ENCODE results near the gene RBPMS2.

RBPMS2 gene

DNA sequence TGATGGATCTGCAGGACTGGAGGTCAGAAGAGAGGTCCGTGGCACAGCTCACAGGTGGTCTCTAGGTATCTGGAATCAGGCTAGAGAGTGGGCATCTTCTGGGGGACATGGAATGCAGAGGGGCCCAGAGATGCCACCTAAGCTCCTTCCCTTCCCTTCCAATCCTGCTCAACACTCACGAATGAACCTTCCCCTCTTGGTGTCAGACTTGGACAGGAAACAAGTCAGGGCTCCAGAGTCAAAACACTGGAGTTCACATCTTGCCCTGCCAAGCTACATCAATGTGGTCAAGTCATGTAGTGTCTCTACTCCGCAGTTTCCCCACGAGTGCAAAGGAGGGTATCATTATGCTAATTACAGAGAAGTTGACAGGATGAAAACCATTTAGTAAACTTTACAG lies 16.0 kb upstream of the RBPMS2 start:
- H3K27ac ChIP-seq = no peak overlapping the region
- H3K4me3 ChIP-seq = no peak overlapping the region

DNA sequence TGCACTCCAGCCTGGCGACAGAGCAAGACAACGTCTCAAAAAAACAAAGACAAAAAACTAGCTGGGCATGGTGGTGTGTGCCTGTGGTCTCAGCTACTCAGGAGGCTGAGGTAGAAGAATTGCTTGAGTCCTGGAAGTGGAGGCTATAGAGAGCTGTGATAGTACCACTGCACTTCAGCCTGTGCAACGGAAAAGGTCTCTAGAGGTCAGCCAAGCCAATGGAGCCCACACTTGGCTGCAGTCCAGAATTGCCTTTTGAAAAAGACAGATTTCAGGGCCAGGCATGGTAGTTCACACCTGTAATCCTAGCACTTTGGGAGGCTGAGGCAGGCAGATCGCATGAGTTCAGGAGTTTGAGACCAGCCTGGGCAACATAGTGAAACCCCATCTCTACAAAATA lies 8.4 kb upstream of the RBPMS2 start:
- Histone ChIP-seq H3K4me3 (no peak overlapping the region), H3K27ac (no peak overlapping the region)

DNA sequence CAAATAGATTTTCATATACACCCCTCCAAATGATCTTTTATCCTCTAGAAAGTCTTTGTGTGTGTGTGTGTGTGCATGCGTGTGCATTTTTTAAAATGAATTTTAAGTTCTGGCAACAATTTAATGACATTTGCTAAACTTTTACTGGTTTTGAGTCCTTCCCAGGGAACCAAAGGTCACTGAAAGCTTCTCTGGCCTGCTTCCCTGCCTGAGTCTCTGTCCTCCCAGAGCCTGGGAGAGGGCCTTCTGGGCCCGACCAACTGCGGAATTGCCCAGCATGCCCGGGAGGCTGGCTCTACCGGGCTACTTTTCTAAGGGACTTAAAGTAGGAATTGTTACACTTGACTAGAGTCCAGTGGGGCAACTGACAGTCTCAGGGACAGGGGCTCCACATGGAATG lies 7.4 kb upstream of the RBPMS2 start:
- H3K27ac ChIP-seq = no peak overlapping the region
- H3K4me3 ChIP-seq = no peak overlapping the region

DNA sequence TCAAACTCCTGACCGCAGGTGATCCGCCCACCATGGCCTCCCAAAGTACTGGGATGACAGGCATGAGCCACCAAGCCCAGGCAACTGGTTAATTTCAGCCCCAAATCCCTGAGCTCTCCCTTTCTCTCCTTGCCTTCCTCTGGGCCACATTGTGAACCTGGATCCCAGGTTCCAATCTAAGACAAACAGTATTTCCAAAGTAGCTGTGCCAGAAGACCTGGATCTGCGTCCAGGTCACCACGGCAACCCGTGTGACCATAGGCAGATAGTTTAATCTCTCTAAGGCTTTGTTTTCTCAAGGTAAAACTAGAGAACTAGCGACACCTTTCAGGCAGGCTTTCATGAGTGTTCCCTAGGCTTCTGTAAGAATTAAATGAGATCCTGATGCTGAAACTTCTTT lies 5.9 kb upstream of the RBPMS2 start:
- Histone ChIP-seq H3K4me3 (no peak overlapping the region), H3K27ac (no peak overlapping the region)

- Histone ChIP-seq H3K4me3 (no peak overlapping the region), H3K27ac (no peak overlapping the region)
Measured at GRCh38 chr15:64780600-64781156, 5.3 kb upstream of the RBPMS2 start.

DNA sequence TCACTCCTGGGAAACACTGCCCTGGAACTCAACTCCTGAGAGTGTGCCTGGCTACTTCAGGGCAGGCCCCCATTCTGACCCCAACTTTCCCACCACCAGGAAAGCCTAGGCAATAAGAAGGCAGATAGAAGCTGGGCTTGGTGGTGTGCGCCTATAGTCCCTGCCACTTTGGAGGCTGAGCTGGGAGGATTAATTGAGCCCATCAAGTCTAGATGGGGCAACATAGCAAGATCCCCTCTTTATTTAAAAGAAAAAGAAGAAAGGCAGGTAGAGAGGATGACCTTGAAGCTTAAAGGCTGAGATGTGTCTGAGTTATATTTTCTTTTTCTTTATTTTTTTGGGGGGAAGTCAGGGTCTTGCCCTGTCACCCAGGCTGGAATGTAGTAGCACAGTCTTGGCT lies 4.2 kb upstream of the RBPMS2 start:
- no peak overlapping the region for H3K27ac ChIP-seq
- H3K4me3 ChIP-seq = no peak overlapping the region

DNA sequence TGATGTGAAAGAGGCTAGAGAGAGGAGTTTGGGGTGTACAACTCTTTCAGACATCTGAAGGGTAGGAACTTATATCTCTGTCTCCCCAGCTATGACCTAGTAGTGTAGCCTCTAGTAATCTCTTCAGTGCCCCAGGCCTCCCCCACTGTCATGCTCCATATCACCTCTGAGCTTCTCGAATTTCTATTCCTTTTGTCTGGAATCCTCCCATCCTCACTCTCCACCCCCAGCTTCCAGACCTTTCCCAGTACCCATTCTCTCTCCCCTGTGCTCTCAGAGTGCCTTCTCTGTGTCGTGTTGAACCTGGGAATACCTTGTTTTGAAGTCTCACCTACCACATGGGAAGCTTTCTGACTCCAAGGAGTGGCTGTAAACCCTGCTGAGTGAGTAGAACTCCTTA lies 3.6 kb upstream of the RBPMS2 start:
- Histone ChIP-seq H3K4me3 (no peak overlapping the region), H3K27ac (no peak overlapping the region)

GRCh38 chr15:64776402-64776786 lies 1.0 kb upstream of the RBPMS2 start:
- peak overlapping the region in 1 of 7 experiments; percentile 56 for H3K4me3 ChIP-seq
- no peak overlapping the region for H3K27ac ChIP-seq

DNA sequence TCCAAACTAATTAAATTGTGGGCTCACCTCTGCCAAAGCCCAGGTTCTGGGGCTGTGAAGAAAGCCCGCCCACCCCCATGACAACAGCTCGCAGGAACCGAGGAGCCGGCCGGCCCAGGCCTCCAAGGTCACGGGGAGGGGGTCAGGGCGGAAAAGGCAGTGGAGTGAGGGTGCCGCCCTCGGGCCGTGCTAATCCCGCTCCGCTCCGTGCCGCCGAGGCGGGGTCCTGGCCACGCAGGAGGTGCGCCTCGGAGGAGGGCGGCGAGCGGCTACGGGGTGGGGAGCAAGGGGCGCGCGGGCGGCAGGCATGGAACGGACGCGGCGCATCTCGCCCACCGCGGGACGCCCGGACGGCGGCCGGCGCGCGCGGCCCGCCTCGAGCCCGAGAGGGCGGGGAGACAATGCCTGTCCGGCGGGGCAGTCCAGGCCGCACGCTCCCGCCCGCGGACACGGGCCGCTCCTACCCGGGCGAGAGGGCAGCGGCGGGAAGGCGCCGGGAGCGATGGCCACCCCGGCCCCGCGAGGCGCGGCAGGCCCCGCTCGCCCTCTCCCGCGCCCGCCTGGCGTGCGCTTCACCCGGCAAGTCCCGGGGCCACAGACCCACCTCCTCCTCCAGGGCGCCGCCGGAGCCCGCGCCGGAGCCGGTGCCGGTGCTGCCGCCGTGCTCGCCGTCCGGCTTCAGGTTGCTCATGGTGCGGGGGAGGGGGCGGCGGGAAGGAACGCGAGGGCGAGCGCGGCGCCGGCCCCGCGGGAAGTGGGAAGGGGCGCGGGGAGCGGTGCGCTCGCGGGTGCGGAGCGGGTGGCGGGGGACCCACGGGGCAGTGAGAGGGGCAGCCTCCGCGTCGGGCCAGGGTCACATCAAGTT lies 528 bp downstream of the RBPMS2 start:
- H3K27ac ChIP-seq = peak overlapping the region in 4 of 21 experiments; percentile 20 to 60 (median 41)
- H3K4me3 ChIP-seq = peak overlapping the region; percentile 38 to 61 (median 56)

GRCh38 chr15:64774037-64774628 lies 1.3 kb downstream of the RBPMS2 start:
- peak overlapping the region in 2 of 7 experiments; percentile 51 to 57 for H3K4me3 ChIP-seq
- peak overlapping the region in 1 of 21 experiments; percentile 8 for H3K27ac ChIP-seq

DNA sequence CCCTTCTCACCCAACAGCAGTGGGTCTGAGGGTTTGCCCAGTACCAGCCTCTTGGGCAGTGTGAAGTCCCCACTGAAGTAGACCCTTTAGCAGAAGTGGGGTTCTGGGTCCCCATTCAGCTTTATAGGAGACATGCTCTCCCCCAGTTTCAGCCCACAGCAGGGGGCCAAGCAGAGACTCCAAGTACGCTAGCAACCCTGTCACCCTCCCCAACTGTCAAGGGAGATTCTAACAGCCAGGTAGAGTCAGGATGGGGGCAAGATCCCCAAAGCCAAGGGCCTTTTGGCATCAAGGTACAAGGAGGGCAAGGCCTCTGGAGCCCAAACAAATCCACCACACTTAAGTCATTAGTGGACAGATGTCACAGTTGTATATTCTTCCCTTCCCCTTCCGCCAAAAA lies 1.8 kb downstream of the RBPMS2 start:
- H3K27ac ChIP-seq = no peak overlapping the region
- H3K4me3 ChIP-seq = no peak overlapping the region

GRCh38 chr15:64772964-64773363 lies 2.4 kb downstream of the RBPMS2 start:
- H3K4me3 ChIP-seq = no peak overlapping the region
- no peak overlapping the region for H3K27ac ChIP-seq

GRCh38 chr15:64772488-64772887 lies 2.9 kb downstream of the RBPMS2 start:
- Histone ChIP-seq H3K4me3 (no peak overlapping the region), H3K27ac (no peak overlapping the region)

GRCh38 chr15:64770626-64771025 lies 4.8 kb downstream of the RBPMS2 start:
- no peak overlapping the region for H3K27ac ChIP-seq
- no peak overlapping the region for H3K4me3 ChIP-seq

GRCh38 chr15:64767203-64767602 lies 8.2 kb downstream of the RBPMS2 start:
- Histone ChIP-seq H3K27ac (no peak overlapping the region), H3K4me3 (no peak overlapping the region)

GRCh38 chr15:64766058-64766457 lies 9.3 kb downstream of the RBPMS2 start:
- Histone ChIP-seq H3K27ac (no peak overlapping the region), H3K4me3 (no peak overlapping the region)

DNA sequence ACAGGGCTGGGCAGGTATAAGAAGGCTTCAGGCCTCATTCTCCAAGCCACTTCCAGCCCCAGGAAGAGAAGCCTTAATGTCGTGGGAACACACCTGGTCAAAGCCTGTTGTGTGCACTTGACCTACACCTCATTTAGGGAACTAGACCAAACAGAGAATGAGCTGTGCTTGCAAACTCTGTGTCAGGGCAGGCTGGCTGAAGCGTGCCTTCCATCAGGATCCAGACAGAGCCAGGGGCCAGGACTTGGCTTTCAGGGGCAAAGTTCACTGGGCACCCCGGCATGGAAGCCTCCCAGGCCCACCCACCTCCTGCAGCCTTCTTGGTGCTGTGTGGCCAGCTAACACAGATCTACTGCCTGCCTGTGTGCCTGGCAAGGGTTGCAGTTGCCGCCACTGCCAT lies 11.5 kb downstream of the RBPMS2 start:
- no peak overlapping the region for H3K27ac ChIP-seq
- no peak overlapping the region for H3K4me3 ChIP-seq

DNA sequence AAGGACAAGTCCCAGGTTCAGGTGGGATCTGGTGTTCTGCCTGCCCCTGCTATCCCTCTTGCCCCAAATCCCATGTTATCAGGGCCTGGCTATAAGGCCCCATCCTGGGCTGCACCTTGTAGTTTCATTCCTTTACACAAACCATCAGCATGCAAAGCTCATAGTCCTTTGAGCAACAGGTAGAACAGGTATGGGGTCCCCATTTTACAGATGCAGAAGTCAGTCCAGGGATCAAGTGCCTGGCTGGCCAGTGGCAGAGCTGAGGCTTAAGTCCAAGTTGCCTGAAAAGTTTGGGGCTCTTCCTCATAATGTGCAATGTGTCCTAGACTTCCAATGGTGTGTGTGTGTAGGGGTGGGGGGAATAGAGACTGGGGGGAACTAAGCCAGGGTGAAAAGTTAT lies 11.9 kb downstream of the RBPMS2 start:
- no peak overlapping the region for H3K27ac ChIP-seq
- H3K4me3 ChIP-seq = no peak overlapping the region

DNA sequence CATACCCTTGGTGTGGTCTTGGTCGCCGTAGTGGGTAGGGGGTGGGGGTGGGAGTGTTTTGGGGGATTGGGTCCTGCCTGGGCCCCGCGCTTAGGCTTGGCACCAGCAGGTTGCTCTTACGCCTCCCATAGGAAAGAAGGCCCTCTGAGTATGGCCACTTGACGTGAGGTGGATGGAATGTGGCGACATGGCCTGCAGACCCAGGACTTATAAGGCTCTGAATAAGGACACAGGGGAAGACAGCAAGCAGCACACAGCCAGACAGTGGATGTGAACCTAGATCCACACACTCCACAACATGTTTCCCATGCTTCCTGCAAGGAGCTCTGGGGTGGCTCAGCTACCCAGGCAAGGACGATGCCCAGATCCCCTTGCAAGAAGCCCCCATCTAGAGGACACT lies 12.4 kb downstream of the RBPMS2 start:
- Histone ChIP-seq H3K4me3 (no peak overlapping the region), H3K27ac (no peak overlapping the region)

DNA sequence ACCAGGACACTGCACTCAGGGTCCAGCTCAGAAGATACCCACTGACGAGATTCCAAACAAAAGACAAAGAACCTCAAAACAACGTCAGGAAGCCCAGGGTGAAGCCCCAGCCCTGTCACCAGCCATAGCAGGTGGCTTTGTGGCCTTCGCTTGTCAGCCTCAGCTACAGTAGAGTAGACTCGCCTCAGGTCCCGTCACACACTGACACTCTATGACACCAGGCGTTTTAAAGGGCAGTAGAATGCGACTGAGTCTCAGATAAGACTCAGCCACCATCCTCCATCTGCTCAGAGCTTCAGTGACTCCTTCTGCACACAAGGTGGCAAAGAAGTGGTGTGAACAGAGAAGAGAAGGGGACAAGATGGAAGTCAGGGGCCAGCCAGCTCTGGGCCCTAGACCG lies 12.8 kb downstream of the RBPMS2 start:
- no peak overlapping the region for H3K27ac ChIP-seq
- no peak overlapping the region for H3K4me3 ChIP-seq

- Histone ChIP-seq H3K4me3 (no peak overlapping the region), H3K27ac (no peak overlapping the region)
Measured at GRCh38 chr15:64761156-64761555, 14.2 kb downstream of the RBPMS2 start.
